Motor neuron (in vitro differentiated cells): ENCODE results near the gene TREH. TPM values are rescaled to one million over a fixed set of nuclear protein-coding genes. Genes with fewer than 3 reads are reported as not detected.
A peak's percentile ranks its signal among the peaks of the same experiment; 100 is the strongest.

Source experiments
- ATAC-seq, 8 experiments: fragments of 200-7000 bp; cut with Tn5 transposase; replicated peaks in 6 of 8; 2 replicates each; pipeline ENCODE4 v1.8.0; 2021; ENCODE audit warnings: mild to moderate bottlenecking in 8 of 8, moderate library complexity in 8 of 8
- H3K27ac ChIP-seq, 2 donors: fragments of 250-450 bp; sonication (Bioruptor Pico); 2 replicates each; pipeline ENCODE4 v1.9.0; 2021; ENCODE audit warnings: antibody characterized with exemption in 2 of 2, mild to moderate bottlenecking in 2 of 2, moderate library complexity in 1 of 2
- H3K4me1 ChIP-seq, 2 donors: fragments of 250-450 bp; sonication (Bioruptor Pico); replicated peaks in 1 of 2; 2 replicates each; pipeline ENCODE4 v1.6.1; 2021; ENCODE audit warnings: antibody characterized with exemption in 2 of 2, mild to moderate bottlenecking in 2 of 2, moderate library complexity in 1 of 2
- H3K4me3 ChIP-seq, 5 donors: fragments of 250-450 bp; sonication (Bioruptor Pico); 2 replicates each; pipeline ENCODE4 v1.9.0; 2021; ENCODE audit warnings: antibody characterized with exemption in 5 of 5, mild to moderate bottlenecking in 5 of 5, moderate library complexity in 4 of 5
- WGBS, 10 experiments: fragments of 450-650 bp; shearing (Covaris generic); methylation state at CpG; one replicate each; pipeline ENCODE4 v1.0.0; 2022; 5-methylcytosine and 5-hydroxymethylcytosine counted together
- in situ Hi-C, 9 experiments: fragments of 400-800 bp; cut with MboI; loops; one replicate each; pipeline ENCODE4 v1.15.0; 2021; ENCODE audit warnings: low sequenced_read_pairs in 9 of 9, low pct_unique_long_range_greater_than_20kb in 2 of 9; ENCODE audit not compliant: unreplicated experiment in 9 of 9
- total RNA-seq, 8 experiments: library from RNA; unstranded; fragments of 300-600 nt; gene quantifications; 2 replicates each; pipeline versions ENCODE4 v1.2.3 to v1.2.4, GENCODE V29; 2022

TREH gene
- total RNA-seq, 8 experiments from 2014 or later: 0.31 to 2.4 (median 0.44) TPM

- no peak overlapping the region for H3K27ac ChIP-seq
- in situ Hi-C loops: loop anchor here in 6 of 9 experiments (25.0 kb wide), 2 partner anchors 259 to 284 kb away; partner anchors contain the start of genes FOXR1 (in 5 of the 6), UPK2 (in 5 of the 6) and BCL9L (in 1 of the 6)
- H3K4me3 ChIP-seq: no peak overlapping the region
- no peaks in the 10 kb centered on the region for H3K4me1 ChIP-seq
- no peak for ATAC-seq
- WGBS, 10 experiments: 80 to 93% (median 86%) methylated on average over 1 to 5 of the region's 6 CpGs; no CpG with 5 or more reads in 5 of the 10 experiments
Observed at GRCh38 chr11:118677977-118678376, 1.5 kb downstream of the TREH start.

GRCh38 chr11:118674082-118674435 lies 5.4 kb downstream of the TREH start:
- ATAC-seq: no peak
- WGBS, 10 experiments: 40 to 86% (median 70%) methylated on average over 1 of the region's 1 CpG; no CpG with 5 or more reads in 4 of the 10 experiments
- H3K4me3 ChIP-seq: no peak overlapping the region
- in situ Hi-C loops: no loop called here
- no peaks in the 10 kb centered on the region for H3K4me1 ChIP-seq
- H3K27ac ChIP-seq: no peak overlapping the region

DNA sequence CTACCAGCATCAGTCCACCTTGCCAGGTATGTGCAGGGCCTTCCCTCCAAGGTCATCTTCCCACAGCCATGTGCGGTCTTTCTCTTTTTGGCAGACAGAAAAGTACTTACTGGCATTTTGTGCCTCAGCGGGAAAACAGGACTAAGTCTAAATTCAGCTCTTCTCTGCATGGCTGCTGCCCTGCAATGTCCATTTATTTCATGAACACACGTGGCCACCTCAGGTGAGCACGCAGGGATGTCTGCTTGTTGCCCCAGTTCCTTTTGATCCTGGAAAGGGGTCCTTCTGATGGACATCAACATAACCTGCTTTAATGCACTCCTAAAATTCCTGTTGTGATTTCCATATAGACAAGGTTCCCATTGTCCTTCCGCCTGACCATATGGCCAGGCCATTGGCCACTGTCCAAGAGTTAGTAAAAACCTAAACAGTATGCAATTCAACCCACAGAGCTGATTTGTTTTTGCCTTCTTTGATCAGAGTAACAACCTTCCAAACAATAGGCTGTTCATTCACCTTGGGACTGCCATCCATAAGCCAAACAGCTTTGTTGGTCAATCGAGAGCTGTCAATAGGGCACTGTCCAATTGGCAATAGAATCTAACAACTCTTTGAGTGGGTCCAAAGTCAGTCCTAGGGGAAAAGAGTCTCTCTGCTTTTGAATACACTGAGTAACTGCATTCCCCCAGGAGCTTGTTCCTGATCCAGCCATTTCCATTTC lies 5.9 kb downstream of the TREH start:
- in situ Hi-C loops: no loop called here
- Histone ChIP-seq H3K27ac (no peak overlapping the region), H3K4me3 (no peak overlapping the region), H3K4me1 (no peaks in the 10 kb centered on the region)
- WGBS, 10 experiments: 38 to 92% (median 75%) methylated on average over 1 to 6 of the region's 6 CpGs; no CpG with 5 or more reads in 1 of the 10 experiments
- peak in 2 of 8 experiments; percentile 10 to 43 for ATAC-seq

GRCh38 chr11:118672846-118673245 lies 6.6 kb downstream of the TREH start:
- peak in 3 of 8 experiments; percentile 71 to 89 (median 83) for ATAC-seq
- in situ Hi-C loops: no loop called here
- Histone ChIP-seq H3K4me1 (no peaks in the 10 kb centered on the region), H3K4me3 (no peak overlapping the region), H3K27ac (no peak overlapping the region)
- 0 to 62% (median 37%) methylated on average over 1 of the region's 1 CpG; no CpG with 5 or more reads in 4 of the 10 experiments for WGBS, 10 experiments

GRCh38 chr11:118671254-118671653 lies 8.2 kb downstream of the TREH start:
- in situ Hi-C loops: no loop called here
- no peak overlapping the region for H3K4me3 ChIP-seq
- H3K27ac ChIP-seq: no peak overlapping the region
- H3K4me1 ChIP-seq: no peaks in the 10 kb centered on the region
- 77 to 100% (median 93%) methylated on average over 2 of the region's 2 CpGs; no CpG with 5 or more reads in 1 of the 10 experiments for WGBS, 10 experiments
- ATAC-seq: no peak

DNA sequence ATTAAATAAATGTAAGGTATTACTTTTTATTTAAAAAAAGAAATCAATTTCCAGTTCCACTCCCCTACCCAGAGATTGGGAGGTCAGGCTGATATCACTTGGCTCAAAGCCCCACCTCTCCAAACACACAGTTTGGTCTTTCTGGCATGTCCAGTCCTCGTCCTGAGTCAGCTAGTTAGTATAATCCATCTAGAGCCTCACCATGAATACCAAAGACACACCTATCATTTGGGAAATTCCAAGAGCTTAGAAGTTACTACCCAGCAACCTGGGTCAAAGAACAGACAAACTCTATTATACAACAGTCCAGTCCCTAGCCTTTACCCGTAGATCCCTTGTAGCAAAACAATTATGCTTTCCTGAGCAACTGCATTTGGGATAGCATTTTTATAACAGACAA lies 9.4 kb downstream of the TREH start:
- peak in 2 of 8 experiments; percentile 17 to 45 for ATAC-seq
- WGBS, 10 experiments: 20 to 89% (median 73%) methylated on average over 1 to 2 of the region's 2 CpGs
- in situ Hi-C loops: no loop called here
- no peak overlapping the region for H3K4me3 ChIP-seq
- no peak overlapping the region for H3K27ac ChIP-seq
- no peaks in the 10 kb centered on the region for H3K4me1 ChIP-seq

DNA sequence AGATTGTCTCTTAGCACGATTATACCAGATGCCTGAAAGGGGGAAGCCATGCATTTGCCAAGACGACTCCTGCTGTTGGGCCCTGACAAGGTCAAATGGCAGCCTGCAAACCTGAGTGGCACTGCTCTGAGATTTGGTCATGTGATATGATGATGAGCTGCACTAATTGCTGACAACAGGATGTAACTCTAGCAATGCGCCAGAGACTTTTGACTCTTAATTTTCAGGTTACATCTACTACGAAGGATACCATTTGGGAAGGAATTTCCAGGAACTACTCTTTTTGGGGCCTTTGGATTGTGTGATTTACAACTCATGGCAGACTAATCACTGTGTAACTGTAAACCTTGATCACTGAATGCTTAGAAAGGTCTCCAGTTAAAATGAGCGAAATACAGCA lies 13.1 kb downstream of the TREH start:
- WGBS, 10 experiments: 57 to 90% (median 80%) methylated on average over 2 to 5 of the region's 5 CpGs; no CpG with 5 or more reads in 2 of the 10 experiments
- ATAC-seq: no peak

DNA sequence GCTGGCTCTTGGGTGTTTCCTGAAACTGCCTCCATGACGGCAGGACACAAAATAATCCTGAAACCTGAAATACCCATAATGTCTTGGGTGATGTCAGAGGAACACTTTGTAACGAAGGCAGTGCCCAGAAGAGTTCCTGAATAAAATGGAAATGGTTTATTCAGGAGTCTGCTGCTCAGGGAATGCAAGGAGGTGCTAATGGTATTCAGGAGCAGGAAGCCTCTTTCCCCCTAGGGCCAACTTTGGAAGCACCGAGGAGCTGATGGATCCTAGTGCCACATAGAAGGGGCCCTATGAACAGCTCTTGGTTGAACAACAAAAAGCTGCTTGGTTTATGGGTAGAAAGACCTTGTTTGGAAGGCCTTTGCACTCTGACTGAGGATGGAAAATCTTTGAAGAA lies 15.5 kb downstream of the TREH start:
- ATAC-seq: peak in 3 of 8 experiments; percentile 40 to 78 (median 44)
- in situ Hi-C loops: no loop called here
- 17 to 64% (median 43%) methylated on average over 1 to 3 of the region's 3 CpGs; no CpG with 5 or more reads in 4 of the 10 experiments for WGBS, 10 experiments
- Histone ChIP-seq H3K4me3 (no peak overlapping the region), H3K27ac (no peak overlapping the region), H3K4me1 (peaks cover 5% of the 10 kb centered on the region in 2 donors)

More for the DNA sequence above, 13.1 kb downstream of the TREH start:
- Histone ChIP-seq H3K27ac (no peak overlapping the region), H3K4me1 (no peaks in the 10 kb centered on the region), H3K4me3 (no peak overlapping the region)
- in situ Hi-C loops: no loop called here

DNA sequence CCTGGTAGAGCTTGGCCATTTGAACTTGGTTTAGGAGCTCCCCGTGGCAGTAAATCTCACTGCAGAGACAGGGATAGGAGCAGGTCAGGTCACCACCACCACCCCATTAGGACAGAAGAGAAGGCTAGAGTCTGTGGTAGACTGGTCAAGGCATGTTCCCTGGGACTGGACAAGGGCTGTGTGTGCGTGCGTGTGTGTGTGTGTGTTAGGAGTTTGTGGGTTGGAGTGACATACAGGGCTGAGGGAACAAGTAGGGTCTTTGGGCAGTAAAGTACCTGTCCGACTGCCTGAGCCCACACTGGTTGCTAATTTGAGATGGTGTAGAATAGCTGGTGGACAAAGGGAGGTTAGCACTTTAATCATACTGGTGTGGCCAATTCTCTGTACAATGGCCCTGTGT lies 16.1 kb downstream of the TREH start:
- Histone ChIP-seq H3K4me1 (peaks cover 10% of the 10 kb centered on the region in 2 donors), H3K27ac (no peak overlapping the region), H3K4me3 (no peak overlapping the region)
- in situ Hi-C loops: no loop called here
- 89 to 100% (median 100%) methylated on average over 1 to 3 of the region's 4 CpGs; no CpG with 5 or more reads in 4 of the 10 experiments for WGBS, 10 experiments
- ATAC-seq: no peak

- in situ Hi-C loops: no loop called here
- WGBS, 10 experiments: 60 to 80% (median 75%) methylated on average over 1 to 5 of the region's 8 CpGs; no CpG with 5 or more reads in 6 of the 10 experiments
- Histone ChIP-seq H3K27ac (no peak overlapping the region), H3K4me3 (no peak overlapping the region), H3K4me1 (peaks cover 17% of the 10 kb centered on the region in 2 donors)
- no peak for ATAC-seq
Observed at GRCh38 chr11:118662401-118663271, 16.8 kb downstream of the TREH start.

GRCh38 chr11:118661425-118662301 lies 17.8 kb downstream of the TREH start:
- in situ Hi-C loops: no loop called here
- H3K4me1 ChIP-seq: peaks cover 27% of the 10 kb centered on the region in 2 donors
- ATAC-seq: no peak

GRCh38 chr11:118660681-118661424 lies 18.6 kb downstream of the TREH start:
- no peak overlapping the region for H3K27ac ChIP-seq
- in situ Hi-C loops: no loop called here
- H3K4me1 ChIP-seq: peaks cover 35% of the 10 kb centered on the region in 2 donors
- 40 to 100% (median 68%) methylated on average over 1 to 3 of the region's 7 CpGs; no CpG with 5 or more reads in 5 of the 10 experiments for WGBS, 10 experiments
- no peak overlapping the region for H3K4me3 ChIP-seq
- ATAC-seq: no peak

More at GRCh38 chr11:118661425-118662301, 17.8 kb downstream of the TREH start:
- Histone ChIP-seq H3K27ac (no peak overlapping the region), H3K4me3 (no peak overlapping the region)
- 60 to 100% (median 91%) methylated on average over 1 to 5 of the region's 19 CpGs; no CpG with 5 or more reads in 4 of the 10 experiments for WGBS, 10 experiments
